GM18508 (cell line): ENCODE results near the gene RNU5D-1.
"Not testable (repeated sequence)": the region's sequence is repeated elsewhere in the genome, so short reads cannot be mapped to it uniquely, and the experiment has no call there.

ENCODE experiments used
- ATAC-seq: cut with Tn5 transposase; IDR thresholded peaks from one replicate; pipeline ENCODE4 v1.9.1; 2021; ENCODE audit warnings: moderate number of reproducible peaks; ENCODE audit not compliant: insufficient read depth, unreplicated experiment

RNU5D-1 gene

DNA sequence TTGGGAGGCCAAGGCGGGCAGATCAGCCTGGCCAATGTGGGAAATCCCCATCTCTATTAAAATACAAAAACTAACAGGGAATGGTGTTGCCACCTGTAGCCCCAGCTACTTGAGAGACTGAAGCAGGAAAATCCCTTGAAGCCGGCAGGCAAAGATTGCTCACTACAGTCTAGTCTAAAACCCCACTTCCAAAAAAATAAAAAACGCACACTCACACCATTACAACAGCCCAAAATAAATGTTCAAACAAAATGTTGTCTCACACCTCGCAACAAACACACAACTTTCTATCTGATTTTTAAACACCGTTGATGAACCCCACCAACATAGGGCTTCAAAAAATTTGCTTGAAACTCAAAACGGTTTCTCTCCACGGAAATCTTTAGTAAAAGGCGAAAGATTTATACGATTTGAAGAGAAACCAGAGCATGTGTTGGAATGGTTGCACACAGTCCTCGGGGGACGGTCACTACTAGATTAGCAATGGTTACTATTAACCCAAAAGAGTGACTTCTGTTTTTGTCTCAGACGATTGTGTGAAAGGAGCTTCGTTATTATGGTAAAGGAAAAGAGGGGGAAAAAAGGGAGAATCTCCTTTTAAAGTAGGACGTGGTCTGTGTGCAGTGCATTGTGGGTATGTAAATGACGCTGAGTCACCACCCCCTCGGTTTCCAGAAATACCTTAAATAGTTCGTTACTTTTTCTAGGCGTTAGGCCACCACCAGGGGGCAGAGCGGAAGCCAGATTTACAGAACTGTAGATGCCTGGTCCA is at the start of gene RNU5D-1:
RNU5D-1 (minus strand) TSS at position 430 of the 772 bp plus-strand sequence.
- ATAC-seq, result peak; percentile 60

GRCh38 chr1:44780583-44781121 is 49.7 kb upstream of the RNU5D-1 start:
- ATAC-seq, result no peak

DNA sequence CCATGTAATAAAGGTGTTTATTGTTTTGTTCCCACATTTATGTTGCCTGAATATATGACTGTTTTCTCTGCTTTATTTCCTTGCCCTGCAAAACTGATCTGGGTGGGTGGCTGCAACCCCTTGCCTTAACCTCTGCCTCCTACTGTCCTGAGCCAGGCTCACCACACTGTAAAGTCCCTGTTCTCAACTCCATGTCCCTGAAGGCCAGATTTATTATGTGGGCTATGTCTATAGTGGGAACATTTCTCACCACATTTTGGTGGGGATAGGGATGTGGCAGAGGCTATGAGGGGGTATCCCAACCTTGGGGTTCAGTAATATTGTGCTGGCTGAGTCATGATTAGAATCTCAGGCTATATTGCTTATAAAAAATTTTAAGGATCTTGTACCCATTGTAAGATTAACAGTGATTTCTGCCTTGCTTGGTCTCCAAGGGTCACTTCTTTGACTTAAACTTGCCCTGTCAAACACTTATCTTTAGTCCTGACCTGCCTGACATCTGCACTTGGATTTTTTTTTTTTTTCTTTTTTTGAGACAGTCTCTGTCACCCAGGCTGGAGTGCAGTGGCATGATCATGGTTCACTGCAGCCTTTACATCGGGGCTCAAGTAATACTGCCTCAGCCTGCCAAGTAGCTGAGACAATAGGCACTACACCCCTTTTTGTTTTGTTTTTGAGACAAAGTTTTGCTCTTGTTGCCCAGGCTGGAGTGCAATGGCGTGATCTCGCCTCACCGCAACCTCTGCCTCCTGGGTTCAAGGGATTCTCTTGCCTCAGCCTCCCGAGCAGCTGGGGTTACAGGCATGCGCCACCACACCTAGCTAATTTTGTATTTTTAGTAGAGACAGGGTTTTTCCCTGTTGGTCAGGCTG is 48.0 kb upstream of the RNU5D-1 start:
- ATAC-seq, result no peak

GRCh38 chr1:44777969-44778635 is 47.1 kb upstream of the RNU5D-1 start:
- no peak for ATAC-seq

DNA sequence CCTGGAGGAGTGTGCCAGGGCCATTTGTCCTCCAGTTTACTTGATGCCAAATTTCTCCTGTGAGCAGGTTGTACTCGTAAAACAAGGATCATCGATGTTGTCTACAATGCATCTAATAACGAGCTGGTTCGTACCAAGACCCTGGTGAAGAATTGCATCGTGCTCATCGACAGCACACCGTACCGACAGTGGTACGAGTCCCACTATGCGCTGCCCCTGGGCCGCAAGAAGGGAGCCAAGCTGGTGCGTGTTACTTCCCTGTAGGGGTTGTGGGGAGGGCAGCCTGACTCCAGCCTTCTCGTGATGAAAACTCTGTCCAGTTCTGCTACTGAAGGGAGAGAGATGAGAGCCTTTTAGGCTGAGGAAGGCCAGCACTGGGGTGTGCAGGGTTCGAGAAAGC is 46.6 kb upstream of the RNU5D-1 start:
- ATAC-seq, result no peak

DNA sequence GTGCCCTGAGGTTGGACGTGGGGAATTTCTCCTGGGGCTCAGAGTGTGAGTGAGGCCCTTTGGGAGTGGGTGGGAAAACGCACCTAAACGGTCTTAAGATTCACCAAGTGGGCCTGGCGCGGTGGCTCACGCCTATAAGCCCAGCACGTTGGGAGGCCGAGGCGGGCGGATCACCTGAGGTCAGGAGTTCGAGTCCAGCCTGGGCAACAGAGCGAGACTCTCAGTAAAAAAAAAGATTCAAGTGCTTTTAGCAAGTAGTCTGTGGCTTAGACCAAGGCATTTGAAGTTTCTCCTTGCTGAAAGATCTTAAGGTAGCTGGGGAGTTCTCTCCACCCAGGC is 45.7 kb upstream of the RNU5D-1 start:
- ATAC-seq, result no peak

DNA sequence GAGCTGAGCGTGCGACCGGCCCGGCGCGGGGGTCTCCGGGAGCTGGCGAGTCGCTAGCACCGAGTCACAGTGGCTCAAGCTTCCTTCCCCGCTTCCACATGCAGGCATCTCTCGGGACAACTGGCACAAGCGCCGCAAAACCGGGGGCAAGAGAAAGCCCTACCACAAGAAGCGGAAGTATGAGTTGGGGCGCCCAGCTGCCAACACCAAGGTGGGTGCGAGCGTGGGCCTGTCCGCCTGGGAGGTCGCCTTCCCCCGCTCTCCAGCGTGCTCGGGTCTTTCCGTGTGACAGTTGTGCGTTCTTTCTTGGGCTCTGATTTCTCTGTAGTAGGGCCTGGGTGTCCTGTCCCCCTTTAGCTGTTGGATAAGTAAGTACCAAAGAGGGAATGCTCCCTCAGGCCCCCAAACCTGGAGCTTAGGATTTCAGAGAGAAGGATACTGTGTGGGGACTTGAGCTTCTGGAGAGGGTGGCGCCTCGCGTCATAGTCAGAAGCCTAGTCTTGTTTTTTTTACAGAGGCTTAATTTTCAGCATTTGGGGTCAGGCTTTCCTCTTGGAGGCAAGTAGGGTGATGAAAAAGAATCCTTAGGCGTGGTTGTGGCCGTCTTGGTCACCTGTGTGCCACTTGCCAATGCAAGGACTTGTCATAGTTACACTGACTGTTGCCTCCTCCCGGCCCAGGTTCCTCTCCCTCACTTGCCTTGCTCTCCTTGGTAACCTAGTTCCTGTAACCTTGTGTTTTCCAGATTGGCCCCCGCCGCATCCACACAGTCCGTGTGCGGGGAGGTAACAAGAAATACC is 45.2 kb upstream of the RNU5D-1 start:
- ATAC-seq, result no peak

DNA sequence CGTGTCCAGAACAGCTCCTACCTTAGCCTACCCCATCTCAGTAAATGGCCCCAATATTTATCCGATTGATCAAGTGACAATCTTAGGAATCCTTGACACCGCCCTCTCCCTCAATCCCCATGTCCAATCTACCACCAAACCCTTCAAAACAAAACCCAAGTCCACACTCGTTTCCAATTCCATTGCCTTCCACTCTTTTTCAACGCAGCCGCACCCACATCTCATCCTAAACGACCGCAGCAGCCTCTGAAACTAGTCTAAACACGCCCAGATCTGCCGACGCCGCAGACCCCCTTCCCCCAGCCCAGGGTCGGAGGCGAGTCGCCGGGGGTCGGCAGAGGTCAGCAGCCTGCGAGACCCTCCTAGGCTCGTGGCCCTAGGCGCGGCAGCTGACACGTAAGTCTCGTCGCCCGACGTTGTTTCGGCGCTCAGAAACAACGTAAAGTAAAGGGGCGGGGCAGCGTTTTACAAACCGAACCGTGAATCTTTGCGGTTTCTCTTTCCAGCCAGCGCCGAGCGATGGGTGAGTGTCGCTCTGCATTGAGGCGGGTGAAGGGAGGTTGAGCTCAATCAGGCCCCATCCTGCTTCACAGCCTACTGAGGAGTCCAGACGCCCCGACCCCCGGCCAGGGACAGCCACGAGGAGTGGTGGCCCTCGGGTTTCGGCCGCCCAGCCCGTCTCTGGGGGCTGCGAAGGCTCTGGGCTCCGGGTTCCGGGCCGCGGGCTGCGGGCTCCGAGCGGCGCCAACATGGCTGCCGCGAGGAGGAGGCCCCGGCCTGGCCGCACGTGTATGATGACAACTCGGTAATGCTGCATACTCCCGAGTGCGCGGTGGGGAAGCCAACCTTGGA is 44.3 kb upstream of the RNU5D-1 start, which contains the start of gene RPS8:
RPS8 (plus strand) TSS at position 463 of the 852 bp plus-strand sequence; CDS start at position 520, 57 bp downstream.
- peak; percentile 62 for ATAC-seq

GRCh38 chr1:44766421-44766820 is 35.5 kb upstream of the RNU5D-1 start:
- ATAC-seq, result not testable (repeated sequence)

DNA sequence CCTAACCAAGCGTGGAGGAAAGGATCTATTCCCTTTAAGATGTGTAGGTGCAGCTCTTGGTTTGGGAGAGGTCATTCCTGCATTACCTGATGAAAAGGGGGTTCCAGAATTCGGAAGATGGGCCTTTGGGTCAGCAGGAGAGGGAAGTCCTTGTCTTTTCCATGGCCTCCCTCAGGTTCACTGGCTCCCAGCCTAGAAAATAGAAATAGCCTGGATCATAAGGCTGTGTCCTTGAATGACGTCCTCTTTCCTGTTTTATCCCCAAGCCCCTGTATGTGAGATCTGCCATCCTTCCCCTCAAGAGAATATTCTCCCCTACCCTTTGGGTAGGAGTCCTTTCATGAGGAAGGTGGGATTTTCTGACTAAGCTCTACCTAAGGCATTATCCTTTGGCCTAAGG is 29.9 kb upstream of the RNU5D-1 start:
- no peak for ATAC-seq

DNA sequence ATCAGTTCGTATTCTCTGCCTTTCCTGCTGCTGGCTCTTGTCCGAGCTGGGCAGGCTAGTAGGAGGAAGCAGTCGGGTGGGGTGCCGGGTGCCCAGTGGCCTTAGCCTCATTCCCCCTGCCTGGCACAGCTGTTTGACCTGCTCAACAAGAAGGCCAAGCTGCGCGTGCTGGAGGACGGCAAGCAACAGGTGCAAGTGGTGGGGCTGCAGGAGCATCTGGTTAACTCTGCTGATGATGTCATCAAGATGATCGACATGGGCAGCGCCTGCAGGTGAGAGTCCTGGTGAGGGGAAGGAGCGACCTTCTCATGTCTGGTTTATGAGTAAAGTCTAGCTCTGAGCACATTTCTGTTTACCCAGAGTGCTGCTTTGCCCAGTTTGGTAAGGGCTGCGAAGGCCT is 28.1 kb upstream of the RNU5D-1 start:
- ATAC-seq, result no peak

- no peak for ATAC-seq
Measured at GRCh38 chr1:44757420-44757819, 26.4 kb upstream of the RNU5D-1 start.

DNA sequence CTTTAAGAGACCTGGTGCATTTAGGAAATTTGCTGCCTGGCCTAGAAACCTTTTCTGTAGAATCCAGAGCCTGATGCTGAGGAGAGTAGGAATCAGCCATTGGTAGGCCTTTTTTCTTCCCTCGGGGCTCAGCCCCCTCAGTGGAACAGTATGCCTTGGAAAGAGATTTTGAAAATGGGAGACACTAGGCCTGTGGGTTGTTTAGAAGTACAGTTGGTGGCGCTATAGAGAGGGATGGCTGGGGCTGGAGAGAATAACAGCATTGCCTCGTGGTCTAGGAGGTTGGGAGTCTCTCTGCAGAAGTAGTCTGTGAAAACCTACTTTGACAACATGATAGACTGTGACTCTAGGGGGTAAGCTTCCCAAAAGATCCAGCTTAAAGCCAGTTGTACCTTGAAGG is 16.9 kb upstream of the RNU5D-1 start:
- ATAC-seq, result no peak

DNA sequence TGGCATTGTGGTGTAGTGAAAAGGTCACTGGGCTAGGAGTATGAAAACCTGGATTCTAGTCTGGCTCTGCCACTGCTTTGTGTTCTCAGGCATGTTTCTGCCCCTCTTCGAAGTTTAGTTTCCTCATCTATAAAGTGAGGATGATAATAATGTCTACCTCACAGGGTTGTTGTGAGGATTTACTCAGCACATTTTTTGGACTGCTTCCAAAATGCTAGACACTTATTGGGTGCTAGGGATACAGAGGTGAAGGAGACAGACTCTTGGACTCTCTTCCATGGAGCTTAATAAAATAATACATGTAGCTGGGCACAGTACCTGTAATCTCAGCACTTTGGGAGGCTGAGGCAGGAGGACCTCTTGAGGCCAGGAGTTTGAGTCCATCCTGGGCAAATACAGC is 12.2 kb upstream of the RNU5D-1 start:
- ATAC-seq, result no peak

GRCh38 chr1:44740179-44740617 is 9.2 kb upstream of the RNU5D-1 start:
- no peak for ATAC-seq

GRCh38 chr1:44739307-44740178 is 8.6 kb upstream of the RNU5D-1 start, which contains the start of gene KIF2C:
KIF2C (plus strand) TSS chr1:44739837; CDS start chr1:44739933, 96 bp downstream.
- peak; percentile 69 for ATAC-seq

GRCh38 chr1:44738953-44739306 is 8.0 kb upstream of the RNU5D-1 start:
- not testable (repeated sequence) for ATAC-seq

GRCh38 chr1:44735992-44736391 is 5.0 kb upstream of the RNU5D-1 start:
- no peak for ATAC-seq
